ENCODE results near the gene TMUB2.

Gene TMUB2

DNA sequence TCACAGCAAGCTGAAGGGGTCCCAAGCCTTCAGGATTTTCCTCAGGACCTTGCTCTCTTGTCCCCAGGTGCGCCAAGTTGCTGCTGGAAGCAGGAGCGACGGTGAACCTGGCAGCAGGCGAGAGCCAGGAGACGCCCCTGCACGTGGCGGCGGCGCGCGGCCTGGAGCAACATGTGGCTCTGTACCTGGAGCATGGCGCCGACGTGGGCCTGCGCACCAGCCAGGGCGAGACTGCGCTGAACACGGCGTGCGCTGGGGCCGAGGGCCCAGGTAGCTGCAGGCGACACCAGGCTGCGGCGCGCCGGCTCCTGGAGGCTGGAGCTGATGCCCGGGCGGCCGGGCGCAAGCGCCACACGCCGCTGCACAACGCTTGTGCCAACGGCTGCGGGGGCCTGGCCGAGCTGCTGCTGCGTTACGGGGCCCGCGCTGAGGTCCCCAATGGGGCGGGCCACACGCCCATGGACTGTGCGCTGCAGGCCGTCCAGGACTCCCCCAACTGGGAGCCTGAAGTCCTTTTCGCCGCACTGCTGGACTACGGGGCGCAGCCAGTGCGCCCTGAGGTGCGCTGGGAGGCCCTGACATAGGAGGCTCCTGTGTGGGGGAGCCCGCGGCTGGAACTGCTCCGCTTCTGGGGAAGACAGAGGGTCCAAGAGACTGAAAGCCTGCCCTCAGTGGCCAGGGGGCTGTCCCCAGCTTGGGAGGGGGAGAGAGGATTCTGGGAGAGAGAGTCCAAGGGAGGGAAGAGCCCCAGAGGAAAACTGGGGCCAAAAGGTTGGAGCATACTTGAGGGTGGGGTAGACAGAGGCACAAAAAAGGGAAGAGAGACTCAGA, 9.9 kb upstream of the TMUB2 start:
- DNase-seq, result no peak

DNA sequence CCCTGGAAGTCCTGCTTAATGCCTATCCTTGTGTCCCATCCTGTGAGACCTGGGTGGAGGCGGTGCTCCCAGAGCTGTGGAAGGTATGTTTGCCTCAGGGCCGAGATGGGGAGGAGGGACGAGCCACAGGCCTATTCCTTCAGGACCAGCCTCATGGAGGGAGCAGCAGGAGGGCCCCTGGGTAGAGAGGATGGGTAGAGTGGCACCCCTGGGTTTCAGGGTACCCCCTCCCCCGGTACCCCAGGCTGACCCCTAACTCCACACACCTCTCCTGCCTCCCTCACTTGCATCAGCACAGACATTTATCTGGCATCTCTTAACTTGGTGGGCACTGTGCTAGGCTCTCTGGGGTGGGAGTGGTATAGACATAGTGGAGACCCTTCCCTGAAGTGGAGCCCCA, 9.1 kb upstream of the TMUB2 start:
- no peak for DNase-seq

DNA sequence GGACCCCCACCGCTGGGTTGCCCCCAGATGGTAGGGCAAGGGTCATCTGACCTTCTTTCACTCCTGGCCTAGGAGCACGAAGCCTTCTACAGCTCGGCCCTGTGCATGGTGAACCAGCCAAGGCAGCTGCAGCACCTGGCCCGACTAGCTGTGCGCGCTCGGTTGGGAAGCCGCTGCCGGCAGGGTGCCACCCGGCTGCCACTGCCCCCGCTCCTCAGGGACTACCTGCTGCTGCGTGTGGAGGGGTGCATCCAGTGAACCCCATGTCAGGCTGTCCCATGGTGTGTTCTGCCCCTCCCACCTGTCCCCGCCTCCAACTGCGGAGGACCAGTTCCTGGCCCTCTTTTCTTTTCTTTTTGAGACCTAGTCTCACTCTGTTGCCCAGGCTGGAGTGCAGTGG, 8.6 kb upstream of the TMUB2 start:
- DNase-seq, result no peak

DNA sequence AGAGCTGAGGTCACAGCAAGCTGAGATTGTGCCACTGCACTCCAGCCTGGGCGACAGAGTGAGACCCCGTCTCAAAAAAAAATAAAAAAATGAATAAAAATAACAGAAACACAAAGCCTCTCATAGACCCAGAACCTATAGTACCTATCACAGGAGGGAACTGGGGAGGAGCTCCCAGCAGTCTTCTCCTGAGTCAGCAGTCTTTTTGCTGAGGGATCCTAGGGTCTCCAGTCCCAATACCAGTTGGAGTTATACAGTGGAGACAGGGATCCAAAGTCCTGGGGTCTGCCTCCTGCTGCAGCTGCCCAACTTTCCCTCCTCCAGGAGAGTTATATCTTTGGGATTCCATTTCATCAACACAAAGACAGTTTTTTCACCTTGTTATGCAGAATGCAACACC, 3.7 kb upstream of the TMUB2 start:
- no peak for DNase-seq

DNA sequence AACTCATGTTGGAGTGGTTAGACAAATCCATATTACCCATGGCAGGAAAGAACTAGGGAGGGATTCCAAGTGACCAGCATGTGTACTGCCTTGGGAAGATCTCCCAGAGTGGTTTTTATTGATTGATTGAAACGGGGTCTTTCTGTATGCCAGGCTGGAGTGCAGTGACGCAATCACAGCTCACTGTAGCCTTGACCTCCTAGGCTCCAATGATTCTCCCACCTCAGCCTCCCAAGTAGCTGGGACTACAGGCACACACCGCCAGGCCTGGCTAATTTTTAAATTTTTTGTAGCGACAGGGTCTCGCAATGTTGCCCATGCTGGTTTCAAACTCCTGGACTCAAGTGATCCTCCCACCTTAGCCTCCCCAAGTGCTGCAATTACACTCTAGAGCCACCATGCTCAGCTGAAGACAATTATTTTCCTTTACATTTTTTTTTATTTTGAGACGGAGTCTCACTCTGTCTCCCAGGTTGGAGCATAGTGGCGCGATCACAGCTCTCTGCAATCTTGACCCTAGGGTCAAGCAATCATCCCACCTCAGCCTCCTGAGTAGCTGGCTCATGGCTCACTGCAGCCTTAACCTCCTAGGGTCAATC, 2.5 kb upstream of the TMUB2 start:
- DNase-seq, result no peak

DNA sequence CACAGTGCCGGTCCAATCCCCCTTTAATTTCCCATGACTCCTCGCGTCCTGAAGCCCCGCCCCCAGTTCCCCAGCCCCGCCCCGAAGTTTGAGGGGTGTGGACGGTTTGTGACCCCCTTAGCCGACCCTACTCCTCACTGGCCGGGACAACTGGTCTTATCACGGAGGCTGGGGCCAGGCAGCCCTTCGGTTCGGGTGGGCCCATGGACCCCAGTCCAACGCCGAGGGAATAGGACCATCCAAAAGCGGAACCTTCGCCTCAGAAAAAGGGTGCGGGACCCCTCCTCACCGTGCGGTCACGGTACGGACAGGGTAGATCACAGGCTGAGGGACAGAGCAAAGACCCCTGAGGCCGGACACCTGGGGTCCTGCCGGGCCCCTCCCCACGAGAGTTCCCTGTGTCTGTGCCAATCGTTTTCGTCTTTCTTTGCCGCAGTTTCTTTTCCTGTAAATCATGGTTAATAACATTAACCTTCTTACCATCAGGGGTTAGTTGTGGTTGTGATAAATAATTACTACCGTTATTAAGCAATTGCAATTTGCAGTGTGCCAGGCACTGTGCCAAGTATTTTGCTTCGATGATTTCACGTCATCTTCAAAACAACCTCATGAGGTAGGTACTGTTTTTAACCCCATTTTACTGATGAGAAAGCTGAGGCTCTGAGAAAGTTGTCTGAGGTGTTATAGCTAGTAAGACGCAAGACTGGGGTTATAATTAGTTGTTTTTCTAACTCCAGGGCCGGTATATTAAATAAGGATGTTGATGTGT, 543 bp downstream of the TMUB2 start:
- no peak for DNase-seq

DNA sequence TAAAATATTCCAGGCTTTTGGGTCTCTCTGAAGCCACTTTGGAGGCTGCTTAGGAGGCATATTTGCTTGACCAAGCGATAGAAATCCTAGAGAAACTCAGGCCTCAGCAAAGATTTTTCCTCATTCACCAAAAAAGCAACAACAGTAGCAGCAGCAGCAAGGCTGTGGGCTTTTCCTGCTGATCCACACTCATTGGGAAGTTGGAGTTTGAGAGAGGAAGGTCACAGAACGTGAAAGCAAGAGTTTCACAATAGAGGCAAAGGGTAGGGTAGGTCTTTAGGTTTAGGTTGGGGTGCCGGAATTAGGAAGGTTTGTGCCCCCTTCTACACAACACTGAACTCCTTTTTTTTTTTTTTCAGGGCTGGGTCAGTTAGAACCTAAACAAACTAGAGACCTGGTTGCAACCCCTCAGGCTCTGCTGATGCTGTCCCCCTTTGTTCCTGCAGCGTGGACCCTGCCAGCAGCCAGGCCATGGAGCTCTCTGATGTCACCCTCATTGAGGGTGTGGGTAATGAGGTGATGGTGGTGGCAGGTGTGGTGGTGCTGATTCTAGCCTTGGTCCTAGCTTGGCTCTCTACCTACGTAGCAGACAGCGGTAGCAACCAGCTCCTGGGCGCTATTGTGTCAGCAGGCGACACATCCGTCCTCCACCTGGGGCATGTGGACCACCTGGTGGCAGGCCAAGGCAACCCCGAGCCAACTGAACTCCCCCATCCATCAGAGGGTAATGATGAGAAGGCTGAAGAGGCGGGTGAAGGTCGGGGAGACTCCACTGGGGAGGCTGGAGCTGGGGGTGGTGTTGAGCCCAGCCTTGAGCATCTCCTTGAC, 2.0 kb downstream of the TMUB2 start:
- no peak for DNase-seq

DNA sequence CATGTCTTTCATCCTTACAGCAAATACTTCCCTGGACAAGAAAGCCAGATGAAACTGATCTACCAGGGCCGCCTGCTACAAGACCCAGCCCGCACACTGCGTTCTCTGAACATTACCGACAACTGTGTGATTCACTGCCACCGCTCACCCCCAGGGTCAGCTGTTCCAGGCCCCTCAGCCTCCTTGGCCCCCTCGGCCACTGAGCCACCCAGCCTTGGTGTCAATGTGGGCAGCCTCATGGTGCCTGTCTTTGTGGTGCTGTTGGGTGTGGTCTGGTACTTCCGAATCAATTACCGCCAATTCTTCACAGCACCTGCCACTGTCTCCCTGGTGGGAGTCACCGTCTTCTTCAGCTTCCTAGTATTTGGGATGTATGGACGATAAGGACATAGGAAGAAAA, 3.7 kb downstream of the TMUB2 start:
- DNase-seq, result no peak

DNA sequence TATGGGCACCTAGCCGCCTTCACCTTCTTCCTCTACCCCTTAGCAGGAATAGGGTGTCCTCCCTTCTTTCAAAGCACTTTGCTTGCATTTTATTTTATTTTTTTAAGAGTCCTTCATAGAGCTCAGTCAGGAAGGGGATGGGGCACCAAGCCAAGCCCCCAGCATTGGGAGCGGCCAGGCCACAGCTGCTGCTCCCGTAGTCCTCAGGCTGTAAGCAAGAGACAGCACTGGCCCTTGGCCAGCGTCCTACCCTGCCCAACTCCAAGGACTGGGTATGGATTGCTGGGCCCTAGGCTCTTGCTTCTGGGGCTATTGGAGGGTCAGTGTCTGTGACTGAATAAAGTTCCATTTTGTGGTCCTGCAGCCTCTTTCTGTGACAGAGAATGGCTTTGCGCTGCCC, 4.6 kb downstream of the TMUB2 start:
- no peak for DNase-seq

DNA sequence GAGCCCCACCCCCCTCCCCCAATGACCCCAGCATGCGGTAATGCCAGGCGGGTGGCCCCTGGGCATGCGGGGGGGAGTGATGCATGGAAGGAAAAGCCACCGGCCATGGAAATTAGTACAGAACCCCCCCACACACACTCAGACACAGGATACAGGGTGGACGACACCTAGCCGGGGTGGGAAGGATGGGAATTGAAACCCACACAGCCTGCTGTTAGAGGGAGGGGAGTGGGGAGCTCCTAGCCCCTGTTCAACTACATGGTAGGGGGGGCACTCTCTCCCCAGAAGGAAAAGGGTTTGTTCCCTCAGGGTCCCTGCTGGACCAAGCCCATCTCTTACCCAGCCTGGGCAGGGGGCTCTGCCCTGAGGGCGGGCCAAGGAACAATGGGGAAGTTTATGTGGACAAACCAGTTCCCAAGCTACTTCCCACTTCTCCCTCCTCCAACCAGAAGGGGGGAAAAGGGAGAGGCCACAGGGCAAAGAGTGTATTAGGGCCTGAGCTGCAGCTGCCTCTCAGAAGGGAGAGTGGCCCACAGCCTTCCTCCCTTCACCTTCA, 5.2 kb downstream of the TMUB2 start:
- DNase-seq, result no peak

DNA sequence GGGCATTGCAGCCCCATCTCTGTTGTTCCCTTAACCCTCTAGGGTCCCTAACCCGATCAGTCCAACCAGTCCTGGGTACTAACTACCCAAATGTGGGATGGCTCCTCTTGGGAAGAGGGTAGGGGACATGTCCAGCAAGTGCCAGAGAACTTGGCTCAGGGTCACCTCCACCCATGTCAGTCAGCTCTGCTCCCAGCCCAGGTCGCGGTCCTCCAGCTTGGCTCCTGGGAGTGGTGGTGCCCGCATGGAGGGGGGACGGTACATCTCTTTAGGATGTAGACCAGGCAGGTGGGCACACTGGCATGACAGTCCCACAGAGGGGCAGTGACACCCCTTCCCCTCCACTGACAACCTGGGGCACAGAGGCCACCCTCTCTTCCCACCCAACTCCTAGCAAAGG, 6.0 kb downstream of the TMUB2 start:
- DNase-seq, result no peak

DNA sequence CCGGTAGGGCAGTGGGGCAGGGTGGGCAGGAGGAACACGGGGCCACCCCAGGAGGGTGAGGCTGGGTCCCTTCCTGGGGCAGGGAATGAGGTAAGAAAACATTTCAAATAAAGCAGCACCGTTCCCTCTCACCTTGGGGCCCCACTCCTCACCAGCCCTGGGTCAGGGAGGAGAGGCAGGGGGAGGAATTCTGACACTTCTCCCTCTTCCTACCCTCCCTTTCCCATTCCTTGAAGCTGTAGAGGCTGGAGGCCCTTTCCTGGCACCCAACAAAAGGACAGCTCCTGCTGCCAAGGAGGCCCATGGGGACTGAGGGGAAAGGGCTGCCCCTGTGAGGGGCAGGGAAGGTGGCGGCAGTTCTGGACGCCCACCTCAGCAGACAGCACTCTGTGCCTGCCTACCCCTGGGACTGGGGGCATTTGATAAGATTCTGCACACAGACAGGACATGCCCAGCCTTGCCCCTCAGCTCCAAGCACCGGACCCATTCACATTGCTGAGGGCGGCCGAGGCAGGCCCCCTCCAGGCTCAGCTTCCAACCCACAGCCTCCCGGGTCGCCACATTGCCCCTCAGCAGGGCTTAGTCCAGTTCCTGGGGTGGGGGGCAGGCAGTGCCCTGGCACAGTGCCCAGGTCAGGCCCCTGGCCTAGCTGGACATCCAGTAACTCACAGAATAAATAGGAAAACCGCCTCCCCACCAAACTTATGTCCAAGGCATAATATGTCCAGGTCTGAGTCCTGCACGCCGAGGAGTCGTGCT, 6.7 kb downstream of the TMUB2 start:
- DNase-seq, result no peak

DNA sequence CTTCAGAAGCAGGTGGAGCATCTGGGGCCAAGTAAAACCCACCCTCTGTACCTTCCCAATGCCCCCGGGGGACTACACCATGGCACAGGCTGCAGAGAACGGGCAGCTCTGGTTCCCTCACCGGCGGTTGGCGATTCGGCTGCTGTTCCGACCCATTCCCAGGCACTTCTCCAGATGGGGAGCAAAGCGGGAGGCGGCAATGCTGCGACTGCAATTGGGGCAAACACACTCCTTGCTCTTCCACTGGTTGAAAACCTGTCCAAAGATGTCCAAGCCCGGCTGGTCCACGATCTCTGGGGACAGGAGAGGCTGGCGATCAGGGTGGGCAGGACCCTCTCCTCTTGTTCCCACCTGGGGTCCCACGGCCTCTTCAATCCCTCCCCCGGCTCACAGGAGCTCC, 10.3 kb downstream of the TMUB2 start:
- DNase-seq, result no peak

DNA sequence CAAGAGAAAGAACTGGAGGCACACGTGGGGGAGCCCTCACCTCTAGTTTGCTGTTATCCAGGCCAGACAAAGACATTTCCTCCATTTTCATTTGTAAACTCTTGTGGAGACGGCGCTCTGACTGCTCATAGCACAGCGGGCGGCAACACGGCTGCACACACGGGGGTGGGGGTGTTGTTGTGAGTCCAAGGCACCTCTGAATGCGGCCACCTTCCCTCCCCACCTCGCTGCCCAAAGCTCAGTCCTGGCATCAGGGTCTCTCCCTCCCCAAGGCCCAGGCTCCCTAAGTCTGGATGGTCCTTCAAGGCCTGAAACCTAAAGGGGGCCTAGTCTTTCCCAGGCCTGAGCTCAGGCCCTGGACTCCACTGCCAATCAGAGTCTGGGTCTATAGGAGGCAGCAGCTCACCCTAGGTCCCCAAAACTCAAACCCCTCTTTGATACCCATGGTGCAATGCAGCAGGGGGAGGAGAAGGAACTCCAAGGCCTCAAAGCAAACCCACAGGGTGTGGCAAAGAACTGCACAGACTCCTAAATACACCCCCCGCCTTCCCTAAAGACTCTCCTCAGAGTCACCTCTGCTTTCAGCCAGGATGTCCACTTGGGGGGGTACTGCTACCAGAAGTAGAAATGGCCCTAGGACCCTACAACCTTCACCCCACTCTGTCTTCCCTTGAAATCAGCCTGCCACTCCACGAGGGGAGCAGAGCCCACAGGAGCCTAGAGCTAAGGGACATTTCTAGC, 11.4 kb downstream of the TMUB2 start:
- no peak for DNase-seq

DNA sequence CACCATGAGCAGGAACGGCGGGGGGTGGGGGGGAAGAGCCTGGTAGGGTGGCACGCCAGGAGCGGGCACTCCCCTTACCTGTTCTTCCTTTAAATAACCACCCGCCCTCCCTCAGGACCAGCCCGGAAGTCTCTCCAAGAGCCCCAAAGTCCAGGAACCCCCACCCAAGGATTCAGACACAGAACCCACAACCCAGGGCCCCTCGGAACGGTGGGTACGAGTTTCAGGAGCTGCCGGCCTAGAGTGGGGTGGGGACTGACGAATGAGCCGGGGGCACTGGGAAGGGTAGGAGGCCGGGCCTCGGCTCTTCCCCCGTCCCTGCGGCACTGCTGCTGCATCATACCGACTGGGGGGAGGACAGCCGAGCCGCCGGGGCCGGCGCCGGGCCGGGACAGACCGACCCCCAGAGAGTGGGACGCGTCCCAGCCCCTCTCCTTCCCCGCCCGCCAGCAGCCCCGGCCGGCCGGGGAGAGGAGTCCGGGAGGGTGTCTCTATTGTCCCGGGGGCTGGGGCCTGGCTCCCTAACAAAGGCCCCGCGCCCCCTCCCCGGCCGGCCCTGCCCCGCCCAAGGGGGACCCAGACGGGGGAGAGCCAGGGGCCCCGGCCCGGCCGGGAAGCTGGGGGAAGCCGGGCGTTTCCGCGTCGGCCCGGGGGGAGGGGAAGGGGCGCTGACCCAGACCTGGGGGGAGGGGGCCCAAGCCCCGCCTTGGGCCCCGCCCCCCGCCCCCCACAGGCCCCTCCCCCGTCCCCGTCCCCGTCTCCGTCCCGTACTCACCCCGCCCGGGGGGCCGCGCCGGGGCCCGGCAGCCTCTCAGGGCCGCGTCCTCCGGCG, 12.2 kb downstream of the TMUB2 start:
- DNase-seq, result no peak

DNA sequence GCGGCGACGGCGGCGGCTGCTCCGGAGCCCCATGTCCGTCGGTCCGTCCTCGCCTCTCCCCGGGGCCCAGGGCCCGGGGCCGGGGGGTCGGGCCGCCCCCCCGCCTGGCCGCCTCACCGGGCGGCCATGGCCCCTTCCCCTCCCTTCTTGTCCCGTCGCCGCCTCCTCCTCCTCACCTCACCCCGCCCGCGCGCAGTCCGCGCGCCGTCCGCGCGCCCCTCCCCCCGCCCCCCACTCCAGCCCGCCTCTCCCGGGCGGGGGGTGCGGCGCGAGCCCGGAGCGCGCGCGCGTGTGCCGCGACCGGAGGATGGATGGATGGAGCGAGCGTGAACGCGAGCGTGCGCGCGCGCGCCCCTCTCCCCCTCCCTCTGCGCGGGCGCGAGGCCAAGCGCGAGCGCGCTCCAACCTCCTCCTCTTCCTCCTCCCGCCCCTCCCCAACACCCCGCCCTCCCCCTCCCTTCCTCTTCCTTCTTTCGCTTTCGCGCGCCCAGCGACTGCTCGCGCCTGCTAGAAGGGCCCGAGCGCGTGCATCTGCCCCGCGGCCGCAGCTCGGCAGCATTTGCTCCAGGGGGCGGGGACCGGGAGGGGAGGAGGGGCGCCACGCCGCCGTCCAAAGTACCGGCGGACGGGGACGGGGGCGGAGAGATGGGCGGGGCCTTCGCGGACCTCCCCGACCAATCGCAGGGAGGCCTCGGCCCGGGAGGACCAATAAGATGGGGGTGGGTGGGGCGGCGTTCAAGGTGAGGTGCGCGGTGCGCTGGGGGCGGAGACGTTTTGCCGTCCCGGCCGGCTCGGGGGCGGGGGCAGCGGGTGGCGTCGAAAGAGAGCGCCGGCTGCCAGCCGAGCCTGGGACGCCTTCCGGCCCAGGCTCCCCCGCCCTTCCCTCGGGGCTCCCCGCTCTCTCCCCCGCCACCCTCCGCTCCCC, 13.0 kb downstream of the TMUB2 start, which contains the start of gene ATXN7L3:
Gene ATXN7L3, minus strand, starts transcription at position 332 of the 925 bp plus-strand sequence. CDS start 1,814 bp downstream, outside the sequence.
- DNase-seq, result peak; percentile 93

DNA sequence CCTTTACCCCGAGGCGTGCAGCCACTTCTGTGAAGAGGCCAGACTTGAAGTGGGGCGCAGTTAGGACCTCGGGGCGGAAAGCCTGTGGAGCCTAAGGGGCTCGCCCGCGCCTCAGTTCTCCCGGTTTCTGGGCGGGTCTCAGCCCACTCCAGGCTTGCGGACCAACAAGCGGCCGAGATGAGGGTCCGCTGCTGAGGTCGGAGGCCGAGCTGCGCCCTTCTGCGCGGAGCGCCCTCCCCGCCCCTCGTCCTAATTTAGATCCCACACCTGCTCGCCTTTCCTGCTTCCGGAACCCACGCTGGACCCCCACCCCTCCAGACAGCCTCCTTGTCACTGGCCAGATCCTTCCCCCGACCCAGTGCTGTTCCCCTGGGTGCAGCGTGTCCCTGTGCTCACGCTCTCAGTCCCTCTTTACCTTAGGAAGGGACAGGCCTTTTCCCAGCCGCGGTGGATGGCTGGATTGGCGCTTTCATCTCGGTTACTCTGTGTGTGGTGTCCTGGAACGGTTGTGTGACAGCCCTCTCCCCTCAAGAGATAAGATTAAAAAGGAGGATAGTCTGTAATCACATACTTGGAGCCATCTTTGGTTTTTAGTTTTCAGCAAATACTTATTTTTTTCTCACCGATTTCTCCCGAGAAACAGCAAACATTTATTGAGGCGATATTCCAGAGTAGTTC, 13.8 kb downstream of the TMUB2 start:
- DNase-seq, result no peak

DNA sequence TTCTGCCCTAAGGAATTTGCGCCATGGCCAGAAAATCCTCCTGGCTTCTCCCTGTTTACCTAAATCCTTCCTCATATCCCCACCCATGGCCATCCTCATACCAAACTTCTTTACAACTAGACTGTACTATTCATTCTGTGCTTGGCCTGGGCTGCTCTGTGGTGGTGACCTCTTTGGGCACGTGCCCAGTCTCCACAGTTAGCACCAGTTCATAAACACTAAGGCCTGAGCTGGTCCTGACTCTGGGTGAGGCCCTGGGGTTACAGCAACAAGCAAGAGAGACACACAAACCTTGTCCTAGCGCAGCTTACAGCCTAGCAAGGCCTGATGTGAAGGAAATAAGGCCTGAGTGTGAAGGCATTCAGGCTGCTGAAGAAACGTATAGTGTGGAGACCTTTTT, 16.0 kb downstream of the TMUB2 start:
- no peak for DNase-seq
